T-helper 2 cell treated with Interferon-gamma antibody and Interleukin-4, amounts not matched to agents 5 μg/mL and 100 μg/mL, for 36 hours (primary cell): Measurements from ENCODE around the gene MBOAT2.

Experiments
- DNase-seq: peaks from one replicate; pipeline ENCODE4 v3.0.0; 2021; ENCODE audit warnings: low spot score
- H3K27ac Mint-ChIP-seq: one replicate; pipeline ENCODE4 v1.8.0; 2021; ENCODE audit warnings: mild to moderate bottlenecking, mixed read lengths
- H3K27me3 Mint-ChIP-seq: one replicate; pipeline ENCODE4 v1.8.0; 2021; ENCODE audit warnings: low read depth, mixed read lengths
- H3K36me3 Mint-ChIP-seq: one replicate; pipeline ENCODE4 v1.8.0; 2021; ENCODE audit warnings: low read depth, mixed read lengths
- H3K4me1 Mint-ChIP-seq: one replicate; pipeline ENCODE4 v1.8.0; 2021; ENCODE audit warnings: low read depth, mixed read lengths
- H3K4me3 Mint-ChIP-seq: one replicate; pipeline ENCODE4 v1.8.0; 2022; ENCODE audit warnings: mild to moderate bottlenecking, moderate library complexity, mixed read lengths
- H3K9me3 Mint-ChIP-seq: one replicate; pipeline ENCODE4 v1.8.0; 2021; ENCODE audit warnings: mixed read lengths

Gene MBOAT2

GRCh38 chr2:9004338-9005204 lies 1.1 kb upstream of the MBOAT2 start:
- Mint-ChIP-seq H3K27ac (peak overlapping the region; percentile 35), H3K4me1 (peaks cover 10% of the 10 kb centered on the region)
- DNase-seq, result no peak

GRCh38 chr2:9003366-9003615 lies 193 bp downstream of the MBOAT2 start:
- DNase-seq, result no peak
- Mint-ChIP-seq H3K9me3 (no peaks in the 10 kb centered on the region), H3K36me3 (no peaks in the 10 kb centered on the region), H3K4me3 (no peak overlapping the region), H3K4me1 (peaks cover 12% of the 10 kb centered on the region), H3K27ac (no peak overlapping the region), H3K27me3 (peaks cover 25% of the 10 kb centered on the region)

More at GRCh38 chr2:9004338-9005204, 1.1 kb upstream of the MBOAT2 start:
- Mint-ChIP-seq H3K36me3 (no peaks in the 10 kb centered on the region), H3K9me3 (no peaks in the 10 kb centered on the region), H3K27me3 (peaks cover 16% of the 10 kb centered on the region), H3K4me3 (peak overlapping the region; percentile 75)

DNA sequence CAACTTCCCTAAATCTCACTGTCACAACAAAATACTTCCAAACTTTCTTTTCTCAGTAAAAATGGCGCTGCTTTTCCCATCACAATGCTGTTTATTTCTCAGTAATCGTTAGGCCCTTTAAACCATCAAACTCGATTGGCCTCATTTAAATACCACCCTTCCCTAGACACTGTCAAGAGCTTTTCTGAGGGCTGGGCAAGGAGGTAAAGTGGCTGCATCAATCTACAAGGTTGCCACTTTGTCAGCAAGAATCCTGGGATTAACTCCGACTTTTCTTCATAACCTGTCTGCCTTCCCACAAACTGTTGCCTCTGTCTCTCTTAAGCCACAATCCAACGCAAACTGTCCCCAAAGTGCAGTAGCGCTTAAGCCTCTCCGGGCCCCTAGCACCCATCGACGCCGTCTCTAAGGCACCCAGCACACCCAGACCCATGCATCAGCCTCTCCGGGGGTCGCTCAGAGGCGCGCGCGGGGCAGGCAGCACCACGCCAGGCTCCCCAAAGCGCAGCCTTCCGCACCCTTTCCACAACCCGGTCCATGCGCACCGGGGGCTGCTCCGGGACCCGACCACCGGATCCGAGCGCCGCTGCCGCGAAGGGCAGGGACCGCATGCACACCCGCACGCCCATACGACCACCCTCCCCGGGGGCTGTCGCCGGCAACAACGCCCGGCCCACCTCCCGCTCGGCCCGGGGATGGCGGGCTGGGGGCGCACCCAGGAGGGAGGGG lies 683 bp downstream of the MBOAT2 start:
- Mint-ChIP-seq H3K36me3 (no peaks in the 10 kb centered on the region), H3K9me3 (no peaks in the 10 kb centered on the region), H3K4me3 (peak overlapping the region; percentile 71), H3K27me3 (peaks cover 25% of the 10 kb centered on the region), H3K27ac (no peak overlapping the region), H3K4me1 (peaks cover 12% of the 10 kb centered on the region)
- DNase-seq, result no peak

DNA sequence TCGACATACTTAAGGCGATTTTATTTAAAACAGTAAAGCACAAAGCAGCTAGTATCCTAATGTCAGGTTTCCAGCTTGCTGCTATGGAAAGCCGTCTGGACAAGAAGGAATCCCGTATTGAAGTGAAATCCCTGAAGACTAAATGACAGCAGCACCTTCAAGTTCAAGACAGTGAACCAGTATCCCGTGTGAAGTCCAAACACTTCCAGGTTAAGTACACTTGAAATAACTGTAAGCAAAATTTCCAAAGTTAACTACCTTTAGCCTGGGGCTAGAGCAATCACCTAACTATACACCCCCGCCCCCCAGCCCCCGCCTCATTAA lies 1.2 kb downstream of the MBOAT2 start:
- Mint-ChIP-seq H3K36me3 (no peaks in the 10 kb centered on the region), H3K27me3 (peaks cover 25% of the 10 kb centered on the region), H3K4me1 (peaks cover 12% of the 10 kb centered on the region), H3K27ac (no peak overlapping the region), H3K9me3 (no peaks in the 10 kb centered on the region), H3K4me3 (peak overlapping the region; percentile 71)
- DNase-seq, result no peak

DNA sequence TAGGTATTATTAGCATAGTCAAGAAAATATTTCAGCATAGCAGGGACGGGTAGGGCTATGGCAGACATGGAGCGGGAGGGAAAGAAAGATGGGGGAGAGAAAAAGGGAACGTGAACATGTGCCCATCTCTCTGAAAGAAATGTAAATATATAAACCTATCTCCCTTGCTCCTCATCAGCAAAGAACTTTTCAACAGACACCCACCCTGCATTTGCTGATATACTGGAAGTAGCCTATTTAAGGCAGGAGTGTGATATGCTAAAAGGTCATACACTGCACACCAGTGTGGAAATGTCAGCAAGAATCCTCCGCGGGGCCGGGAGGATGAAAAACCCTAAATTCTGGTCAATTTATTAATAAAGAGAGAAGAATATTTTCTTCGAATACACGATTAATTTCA lies 1.7 kb downstream of the MBOAT2 start:
- no peak overlapping the region for H3K4me3 Mint-ChIP-seq
- peaks cover 25% of the 10 kb centered on the region for H3K27me3 Mint-ChIP-seq

DNA sequence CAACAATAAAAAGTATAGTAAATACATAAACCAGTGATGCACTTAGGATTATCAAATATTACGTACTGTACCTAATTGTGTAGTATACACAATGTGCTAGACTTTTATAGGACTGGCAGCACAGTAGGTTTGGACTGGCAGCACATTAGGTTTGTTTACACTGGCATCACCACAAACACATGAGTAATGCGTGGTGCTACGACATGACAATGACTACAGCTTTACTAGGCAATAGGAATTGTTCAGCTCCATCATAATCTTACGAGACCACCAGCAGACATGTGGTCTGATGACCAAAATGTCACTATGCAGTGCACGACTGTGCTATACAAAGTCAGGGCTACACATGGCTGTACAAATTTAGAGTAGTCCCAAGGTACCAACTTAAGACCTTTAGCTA lies 2.3 kb downstream of the MBOAT2 start:
- Mint-ChIP-seq H3K4me1 (peaks cover 12% of the 10 kb centered on the region), H3K36me3 (no peaks in the 10 kb centered on the region), H3K27me3 (peaks cover 25% of the 10 kb centered on the region), H3K4me3 (no peak overlapping the region), H3K9me3 (no peaks in the 10 kb centered on the region), H3K27ac (no peak overlapping the region)
- DNase-seq, result no peak

More for the DNA sequence above, 1.7 kb downstream of the MBOAT2 start:
- no peaks in the 10 kb centered on the region for H3K9me3 Mint-ChIP-seq
- no peak for DNase-seq
- peaks cover 12% of the 10 kb centered on the region for H3K4me1 Mint-ChIP-seq
- no peak overlapping the region for H3K27ac Mint-ChIP-seq
- no peaks in the 10 kb centered on the region for H3K36me3 Mint-ChIP-seq

GRCh38 chr2:9000442-9000841 lies 3.0 kb downstream of the MBOAT2 start:
- DNase-seq, result no peak
- Mint-ChIP-seq H3K9me3 (no peaks in the 10 kb centered on the region), H3K4me3 (no peak overlapping the region), H3K4me1 (peaks cover 12% of the 10 kb centered on the region), H3K27ac (no peak overlapping the region), H3K27me3 (peaks cover 25% of the 10 kb centered on the region), H3K36me3 (no peaks in the 10 kb centered on the region)

DNA sequence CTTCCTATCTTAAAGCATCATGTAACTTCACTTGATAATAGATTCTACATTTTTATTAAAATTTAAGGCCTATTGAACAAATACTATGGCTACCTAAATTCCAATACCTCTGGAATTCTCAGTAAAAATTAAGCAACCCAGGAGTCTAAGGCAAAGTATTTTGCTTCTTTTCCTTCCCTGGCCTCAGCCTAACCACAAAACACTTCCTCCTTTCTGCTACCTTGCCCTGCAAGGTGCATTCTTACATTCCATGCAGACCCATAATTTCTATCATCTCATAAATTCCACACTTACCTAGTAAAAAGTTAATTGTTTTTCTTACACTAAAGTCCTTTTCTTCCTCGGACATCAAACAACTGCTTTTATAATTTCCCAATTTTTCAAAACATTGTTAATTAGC lies 3.7 kb downstream of the MBOAT2 start:
- Mint-ChIP-seq H3K4me1 (peaks cover 12% of the 10 kb centered on the region), H3K36me3 (no peaks in the 10 kb centered on the region), H3K27me3 (peaks cover 25% of the 10 kb centered on the region), H3K27ac (peak overlapping the region; percentile 22), H3K9me3 (no peaks in the 10 kb centered on the region), H3K4me3 (no peak overlapping the region)
- DNase-seq, result no peak

DNA sequence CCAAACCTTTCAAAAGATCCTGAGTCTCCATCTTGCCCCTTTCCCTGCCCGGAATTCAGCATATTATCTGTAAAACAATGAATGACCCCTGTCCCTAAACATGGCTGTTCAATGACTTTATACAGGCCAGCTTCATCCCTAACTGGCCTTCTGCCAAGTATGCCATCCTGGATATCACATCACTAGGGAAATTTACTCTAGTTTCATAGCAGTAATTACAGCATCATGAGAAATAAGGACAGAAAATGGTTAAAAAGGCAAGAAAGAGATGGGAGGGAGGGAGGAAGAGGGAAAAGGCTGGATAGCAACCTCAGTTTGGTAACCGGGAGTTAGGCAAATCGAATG lies 4.4 kb downstream of the MBOAT2 start:
- Mint-ChIP-seq H3K4me3 (no peak overlapping the region), H3K27ac (no peak overlapping the region), H3K9me3 (no peaks in the 10 kb centered on the region), H3K36me3 (no peaks in the 10 kb centered on the region), H3K4me1 (peaks cover 10% of the 10 kb centered on the region), H3K27me3 (peaks cover 25% of the 10 kb centered on the region)
- DNase-seq, result no peak

DNA sequence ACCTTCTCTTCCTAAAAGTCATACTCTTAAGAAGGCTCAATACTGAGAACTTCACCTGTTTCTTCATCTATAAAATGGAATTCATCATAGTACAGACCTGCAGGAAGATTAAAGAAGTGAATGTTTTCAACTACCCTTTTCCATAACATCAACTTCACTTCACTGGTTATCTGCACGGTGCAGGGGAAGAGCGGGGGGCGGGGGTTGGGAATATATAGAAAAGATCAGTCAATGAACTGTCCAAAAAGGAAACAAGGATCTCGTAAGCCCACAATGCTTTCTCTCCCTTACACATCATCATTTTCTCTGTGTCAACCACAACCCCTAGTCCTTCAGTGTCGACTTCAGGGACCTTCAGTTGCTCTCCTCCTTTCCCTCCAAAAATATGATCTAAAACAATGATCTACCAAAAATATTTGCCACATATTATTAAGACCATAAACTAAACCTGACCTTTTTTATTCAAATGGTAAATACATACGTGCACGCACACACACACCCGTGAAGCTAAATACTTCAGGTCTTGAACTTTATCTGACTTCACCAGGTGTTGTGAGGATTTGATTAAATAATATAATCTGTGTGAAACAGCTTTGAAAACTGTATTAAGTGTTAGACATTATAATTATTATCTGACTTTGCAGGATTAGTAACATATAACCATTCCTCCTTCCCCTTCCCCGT lies 4.9 kb downstream of the MBOAT2 start:
- Mint-ChIP-seq H3K4me1 (peaks cover 10% of the 10 kb centered on the region), H3K9me3 (no peaks in the 10 kb centered on the region), H3K27ac (no peak overlapping the region), H3K27me3 (peaks cover 25% of the 10 kb centered on the region), H3K4me3 (no peak overlapping the region), H3K36me3 (no peaks in the 10 kb centered on the region)
- DNase-seq, result no peak

- Mint-ChIP-seq H3K9me3 (no peaks in the 10 kb centered on the region), H3K4me3 (no peak overlapping the region), H3K27ac (no peak overlapping the region), H3K36me3 (no peaks in the 10 kb centered on the region), H3K27me3 (peaks cover 25% of the 10 kb centered on the region), H3K4me1 (peaks cover 8% of the 10 kb centered on the region)
- DNase-seq, result no peak
These were observed 5.9 kb downstream of the MBOAT2 start for GRCh38 chr2:8997631-8998030.

- Mint-ChIP-seq H3K36me3 (no peaks in the 10 kb centered on the region), H3K4me3 (no peak overlapping the region), H3K27ac (no peak overlapping the region), H3K9me3 (no peaks in the 10 kb centered on the region), H3K4me1 (peaks cover 6% of the 10 kb centered on the region), H3K27me3 (peaks cover 24% of the 10 kb centered on the region)
- no peak for DNase-seq
These were observed 6.4 kb downstream of the MBOAT2 start for GRCh38 chr2:8997108-8997507.

DNA sequence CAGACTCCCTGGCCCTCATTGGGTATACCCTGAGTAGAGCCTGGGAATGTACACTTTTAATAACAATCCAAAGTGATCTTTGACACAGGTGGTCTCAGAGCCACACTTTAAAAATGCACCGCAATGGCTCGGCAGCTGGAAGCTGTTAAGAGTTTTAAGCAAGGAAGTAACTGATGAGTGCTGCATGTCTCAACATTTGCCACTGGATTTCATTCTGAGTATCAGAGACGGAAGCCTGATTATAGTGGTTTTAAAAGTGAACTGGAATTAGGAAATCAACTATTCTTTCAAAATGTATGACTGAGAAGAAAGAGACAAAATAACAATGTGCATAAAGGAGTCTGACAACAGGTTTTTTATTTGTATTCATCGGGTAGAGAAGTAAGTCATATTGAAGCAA lies 7.5 kb downstream of the MBOAT2 start:
- peaks cover 6% of the 10 kb centered on the region for H3K4me1 Mint-ChIP-seq
- H3K27me3 Mint-ChIP-seq, result peaks cover 30% of the 10 kb centered on the region
- DNase-seq, result no peak
- no peaks in the 10 kb centered on the region for H3K9me3 Mint-ChIP-seq
- H3K27ac Mint-ChIP-seq, result no peak overlapping the region
- no peaks in the 10 kb centered on the region for H3K36me3 Mint-ChIP-seq
- no peak overlapping the region for H3K4me3 Mint-ChIP-seq

GRCh38 chr2:8994386-8994785 lies 9.1 kb downstream of the MBOAT2 start:
- Mint-ChIP-seq H3K4me3 (no peak overlapping the region), H3K9me3 (no peaks in the 10 kb centered on the region), H3K36me3 (no peaks in the 10 kb centered on the region), H3K27ac (no peak overlapping the region), H3K4me1 (no peaks in the 10 kb centered on the region), H3K27me3 (peaks cover 31% of the 10 kb centered on the region)
- DNase-seq, result no peak
